ENCODE data around the gene LYPD3.

GRCh38 chr19:43507880-43508279 is 42.5 kb upstream of the LYPD3 start:
- TF ChIP-seq, protein P1, sequence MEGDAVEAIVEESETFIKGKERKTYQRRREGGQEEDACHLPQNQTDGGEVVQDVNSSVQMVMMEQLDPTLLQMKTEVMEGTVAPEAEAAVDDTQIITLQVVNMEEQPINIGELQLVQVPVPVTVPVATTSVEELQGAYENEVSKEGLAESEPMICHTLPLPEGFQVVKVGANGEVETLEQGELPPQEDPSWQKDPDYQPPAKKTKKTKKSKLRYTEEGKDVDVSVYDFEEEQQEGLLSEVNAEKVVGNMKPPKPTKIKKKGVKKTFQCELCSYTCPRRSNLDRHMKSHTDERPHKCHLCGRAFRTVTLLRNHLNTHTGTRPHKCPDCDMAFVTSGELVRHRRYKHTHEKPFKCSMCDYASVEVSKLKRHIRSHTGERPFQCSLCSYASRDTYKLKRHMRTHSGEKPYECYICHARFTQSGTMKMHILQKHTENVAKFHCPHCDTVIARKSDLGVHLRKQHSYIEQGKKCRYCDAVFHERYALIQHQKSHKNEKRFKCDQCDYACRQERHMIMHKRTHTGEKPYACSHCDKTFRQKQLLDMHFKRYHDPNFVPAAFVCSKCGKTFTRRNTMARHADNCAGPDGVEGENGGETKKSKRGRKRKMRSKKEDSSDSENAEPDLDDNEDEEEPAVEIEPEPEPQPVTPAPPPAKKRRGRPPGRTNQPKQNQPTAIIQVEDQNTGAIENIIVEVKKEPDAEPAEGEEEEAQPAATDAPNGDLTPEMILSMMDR (IDR thresholded peaks at IDR 0.05) = no peak
- TF ChIP-seq POLR2A (IDR thresholded peaks at IDR 0.05) = no peak
